Gastrocnemius medialis (tissue), 4 donors: Measurements from ENCODE around the gene PKMYT1. TPM values are rescaled to one million over a fixed set of nuclear protein-coding genes. Genes with fewer than 3 reads are reported as not detected.
A peak's percentile ranks its signal among the peaks of the same experiment; 100 is the strongest.

Experiments
- ATAC-seq, 2 donors: fragments of 150-250 bp; one replicate each; pipeline ENCODE4 v1.9.1; 2016
- DNase-seq, 2 donors: peaks; one replicate each; pipeline ENCODE4 v3.0.0-alpha.2; 2019
- H3K27ac ChIP-seq, 4 donors: fragments of 200-600 bp; sonication (generic); 1 replicate in 1 of 4; 2 replicates in 3 of 4; pipeline ENCODE4 v1.5.1; 2016 to 2018; ENCODE audit warnings: mild to moderate bottlenecking in 2 of 4, moderate library complexity in 1 of 4
- H3K27me3 ChIP-seq, 3 donors: fragments of 200-600 bp; sonication (generic) in 2 of 3; 1 replicate in 1 of 3; 2 replicates in 2 of 3; pipeline versions ENCODE4 v1.5.1 to v1.6.0; 2016 to 2019; ENCODE audit warnings: mild to moderate bottlenecking in 1 of 3, moderate library complexity in 1 of 3
- H3K36me3 ChIP-seq, 2 donors: fragments of 200-600 bp; sonication (generic) in 1 of 2; one replicate each; pipeline ENCODE4 v1.5.1; 2017 to 2018
- H3K4me1 ChIP-seq, 2 donors: fragments of 200-600 bp; sonication (generic) in 1 of 2; one replicate each; pipeline ENCODE4 v1.5.1; 2016 to 2017; ENCODE audit warnings: mild to moderate bottlenecking in 2 of 2
- H3K4me3 ChIP-seq, 4 donors: fragments of 200-600 bp; sonication (generic) in 3 of 4; 1 replicate in 1 of 4; 2 replicates in 3 of 4; pipeline ENCODE4 v1.5.1; 2016 to 2019; ENCODE audit warnings: mild to moderate bottlenecking in 2 of 4
- H3K9me3 ChIP-seq, 3 donors: fragments of 200-600 bp; sonication (generic) in 2 of 3; 1 replicate in 1 of 3; 2 replicates in 2 of 3; pipeline ENCODE4 v1.5.1; 2016 to 2019
- POLR2A ChIP-seq, 2 donors: fragments of 450-650 bp; IDR thresholded peaks; one replicate each; pipeline ENCODE4 v1.6.1; 2017; ENCODE audit warnings: antibody characterized with exemption in 2 of 2, mild to moderate bottlenecking in 2 of 2, moderate library complexity in 2 of 2
- in situ Hi-C, 4 donors: fragments of 200-750 bp; cut with MboI; loops; one replicate each; pipeline versions ENCODE4 v1.15.0 to v1.8.0; 2017; ENCODE audit warnings: low sequenced_read_pairs in 4 of 4
- intact Hi-C: fragments of 100-400 bp; cut with DNase I; formaldehyde crosslinking; loops from one replicate; pipeline ENCODE4 v1.15.1; 2023; ENCODE audit warnings: low total_unique reads
- total RNA-seq, 4 donors: library from RNA; depleted of rRNA; stranded (reverse); fragments of >200 nt; gene quantifications; one replicate each; pipeline versions ENCODE4 v1.1.0 to v1.2.3, GENCODE V29; 2016
- TF ChIP-seq, protein P1 (sequence below), 5 experiments: fragments of 450-650 bp in 3 of 5; fragments of 200-600 bp in 2 of 5; sonication (generic) in 2 of 5; IDR thresholded peaks in 4 of 5; conservative IDR thresholded peaks in 1 of 5; 1 replicate in 4 of 5; 2 replicates in 1 of 5; pipeline ENCODE4 v1.5.1; 2016 to 2019; ENCODE audit warnings: antibody characterized with exemption in 5 of 5, mild to moderate bottlenecking in 3 of 5, moderate library complexity in 3 of 5

PKMYT1 gene
- total RNA-seq = 1 to 10 TPM in 2 of 4 donors, not detected in 2; 1.4 to 2.4 TPM

DNA sequence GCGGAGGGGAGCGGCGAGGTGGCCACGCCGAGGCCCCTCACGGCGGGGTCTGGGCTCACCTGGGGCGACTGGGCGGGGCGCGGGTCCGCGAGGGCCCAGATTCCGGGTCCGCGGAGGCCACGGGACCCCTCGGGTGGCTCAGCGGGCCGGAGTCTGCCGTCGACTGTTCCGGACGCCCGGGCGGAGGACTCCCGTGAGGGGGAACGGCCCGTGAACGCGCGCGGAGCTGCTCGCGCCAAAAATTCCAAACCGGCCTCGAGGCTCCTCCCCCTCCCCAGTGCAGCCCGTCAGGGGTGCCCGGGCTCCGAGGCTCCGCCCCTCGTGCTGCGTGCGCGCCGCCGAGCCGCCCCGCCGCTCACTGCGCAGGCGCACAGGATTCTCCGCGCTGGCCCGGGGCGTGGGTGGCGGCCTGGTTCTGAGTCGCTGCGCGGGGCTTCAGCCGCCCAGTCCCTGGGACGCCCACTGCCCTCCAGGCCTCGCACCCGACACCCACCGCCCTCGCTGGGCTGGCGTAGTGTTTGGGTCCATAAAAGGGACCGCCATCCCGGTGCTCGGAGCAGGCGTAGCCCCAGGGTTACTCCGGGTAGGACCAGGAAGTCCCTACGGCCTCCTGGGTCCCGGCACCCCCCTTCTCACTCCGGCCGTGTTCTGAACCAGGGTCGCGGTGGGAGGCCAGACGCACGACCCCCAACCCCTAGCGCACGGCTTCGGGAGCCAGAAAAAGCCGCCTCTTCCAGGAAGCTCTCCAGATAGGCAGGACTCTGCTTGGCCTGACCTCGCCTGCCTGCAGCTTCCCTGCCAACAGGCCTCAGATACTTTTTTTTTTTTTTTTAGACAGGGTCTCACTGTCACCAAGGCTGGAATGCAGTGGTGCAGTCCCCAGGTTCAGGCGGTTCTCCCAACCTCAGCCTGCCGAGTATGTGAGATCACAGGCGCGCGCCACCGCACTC lies at the start of gene PKMYT1:
Gene PKMYT1 (minus strand): TSS at position 220 of the 950 bp plus-strand sequence. CDS start 789 bp downstream, outside the sequence.
- H3K27me3 ChIP-seq = peaks cover 0 to 6% (median 3%) of the 10 kb centered on the region in 3 donors
- in situ Hi-C loops = no loop called here
- ATAC-seq = peak; percentile 90 to 94
- H3K4me1 ChIP-seq = peaks cover 16 to 20% of the 10 kb centered on the region in 2 donors
- peak within 1 kb of the TSS; percentile 70 to 87 (median 82) for H3K4me3 ChIP-seq
- TF ChIP-seq, protein P1, sequence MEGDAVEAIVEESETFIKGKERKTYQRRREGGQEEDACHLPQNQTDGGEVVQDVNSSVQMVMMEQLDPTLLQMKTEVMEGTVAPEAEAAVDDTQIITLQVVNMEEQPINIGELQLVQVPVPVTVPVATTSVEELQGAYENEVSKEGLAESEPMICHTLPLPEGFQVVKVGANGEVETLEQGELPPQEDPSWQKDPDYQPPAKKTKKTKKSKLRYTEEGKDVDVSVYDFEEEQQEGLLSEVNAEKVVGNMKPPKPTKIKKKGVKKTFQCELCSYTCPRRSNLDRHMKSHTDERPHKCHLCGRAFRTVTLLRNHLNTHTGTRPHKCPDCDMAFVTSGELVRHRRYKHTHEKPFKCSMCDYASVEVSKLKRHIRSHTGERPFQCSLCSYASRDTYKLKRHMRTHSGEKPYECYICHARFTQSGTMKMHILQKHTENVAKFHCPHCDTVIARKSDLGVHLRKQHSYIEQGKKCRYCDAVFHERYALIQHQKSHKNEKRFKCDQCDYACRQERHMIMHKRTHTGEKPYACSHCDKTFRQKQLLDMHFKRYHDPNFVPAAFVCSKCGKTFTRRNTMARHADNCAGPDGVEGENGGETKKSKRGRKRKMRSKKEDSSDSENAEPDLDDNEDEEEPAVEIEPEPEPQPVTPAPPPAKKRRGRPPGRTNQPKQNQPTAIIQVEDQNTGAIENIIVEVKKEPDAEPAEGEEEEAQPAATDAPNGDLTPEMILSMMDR (IDR thresholded peaks at IDR 0.05 in 4 of 5, conservative IDR thresholded peaks at IDR 0.05 in 1 of 5) = no peak
- peak; percentile 73 to 88 for TF ChIP-seq POLR2A (IDR thresholded peaks at IDR 0.05)
- intact Hi-C loops = loop anchor here (1.0 kb wide), 2 partner anchors 11 to 228 kb away; partner anchors contain the start of genes PAQR4 and SRRM2
- H3K9me3 ChIP-seq = no peaks in the 10 kb centered on the region
- H3K27ac ChIP-seq = peak within 1 kb of the TSS; percentile 76 to 89 (median 84)
- no peaks in the 10 kb centered on the region for H3K36me3 ChIP-seq
- DNase-seq = peak; percentile 69 to 82

DNA sequence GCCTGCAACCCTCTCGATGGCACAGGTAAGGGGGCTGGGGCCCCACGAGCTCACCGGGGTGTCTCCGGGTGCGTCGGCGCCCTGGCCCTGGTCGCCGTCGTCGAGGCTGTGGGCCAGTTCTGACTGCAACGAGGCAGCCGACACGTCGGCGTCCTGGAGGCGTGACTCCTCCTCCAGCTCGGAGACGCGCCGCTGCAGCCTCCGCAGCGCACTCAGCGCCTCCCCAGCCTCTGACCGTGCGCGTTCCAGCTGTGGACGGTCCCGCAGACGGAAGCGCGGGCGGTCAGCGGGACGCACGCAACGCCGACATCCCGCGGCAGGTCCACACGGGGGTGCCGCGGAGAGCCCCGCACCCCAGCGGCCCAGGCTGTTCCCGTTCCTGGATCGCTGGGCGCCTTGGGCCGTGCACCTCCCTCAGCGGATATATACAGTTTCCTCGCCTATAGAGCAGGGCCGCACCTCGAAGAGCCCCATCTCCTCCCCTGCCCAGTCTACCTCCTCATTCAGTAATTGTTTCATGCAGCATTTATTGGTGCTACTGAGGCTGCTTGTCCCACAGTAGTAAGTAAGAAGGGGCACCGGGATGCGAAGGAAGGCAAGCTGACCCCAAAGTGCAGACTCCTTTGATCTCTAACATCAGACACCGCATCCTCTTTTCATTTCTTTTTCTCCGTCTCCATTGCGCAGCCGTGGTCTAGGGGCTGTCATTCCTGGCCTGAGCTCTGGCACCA lies 49.4 kb upstream of the PKMYT1 start:
- in situ Hi-C loops (no loop called here), intact Hi-C loops (no loop called here)
- peaks cover 0 to 19% of the 10 kb centered on the region in 2 donors for H3K36me3 ChIP-seq
- no peaks in the 10 kb centered on the region for H3K9me3 ChIP-seq
- ATAC-seq (no peak), DNase-seq (no peak)
- H3K4me3 ChIP-seq = no peak overlapping the region
- TF ChIP-seq, protein P1 (IDR thresholded peaks at IDR 0.05 in 4 of 5, conservative IDR thresholded peaks at IDR 0.05 in 1 of 5) = no peak
- TF ChIP-seq POLR2A (IDR thresholded peaks at IDR 0.05) = no peak
- H3K27ac ChIP-seq = no peak overlapping the region
- peaks cover 3 to 16% of the 10 kb centered on the region in 2 donors for H3K4me1 ChIP-seq
- H3K27me3 ChIP-seq = peaks cover 38 to 54% (median 43%) of the 10 kb centered on the region in 3 donors

DNA sequence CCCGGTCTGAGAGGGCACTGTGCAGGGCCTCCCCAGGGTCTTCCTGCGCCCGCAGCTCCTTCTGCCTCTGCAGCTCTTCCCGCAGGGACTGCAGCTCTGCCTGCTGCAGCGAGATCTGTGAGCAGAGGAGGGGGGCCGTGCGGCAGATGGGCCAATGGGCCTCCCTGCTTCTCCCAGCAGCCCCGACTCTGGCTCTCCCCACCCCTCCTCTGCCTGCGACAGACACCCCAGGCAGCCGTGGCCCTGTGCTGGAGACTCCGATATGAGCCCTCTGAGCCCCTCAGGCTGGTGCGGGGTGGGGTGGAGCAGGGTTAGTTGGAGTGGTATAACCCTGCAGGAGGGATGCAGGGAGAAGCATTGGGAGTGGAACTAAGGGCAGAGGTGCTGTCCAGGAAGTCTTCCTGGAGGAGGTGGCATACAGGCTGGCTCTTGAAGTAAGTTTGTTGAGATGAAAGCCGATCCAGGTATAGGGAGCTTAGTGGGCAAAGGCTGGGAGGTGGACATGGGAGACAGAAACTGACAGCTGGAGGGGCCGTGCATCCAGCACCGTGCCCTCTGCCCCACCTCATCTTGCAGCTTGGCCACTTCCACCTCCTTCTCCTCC lies 48.6 kb upstream of the PKMYT1 start:
- Histone ChIP-seq H3K4me1 (peaks cover 8 to 21% of the 10 kb centered on the region in 2 donors), H3K9me3 (no peaks in the 10 kb centered on the region), H3K27ac (no peak overlapping the region), H3K27me3 (peaks cover 37 to 47% (median 38%) of the 10 kb centered on the region in 3 donors), H3K36me3 (peaks cover 0 to 19% of the 10 kb centered on the region in 2 donors), H3K4me3 (no peak overlapping the region)
- intact Hi-C loops = loop anchor here (1.0 kb wide), 1 partner anchor 26 kb away; no protein-coding TSS in a partner anchor
- TF ChIP-seq POLR2A (IDR thresholded peaks at IDR 0.05) = no peak
- TF ChIP-seq, protein P1 (IDR thresholded peaks at IDR 0.05 in 4 of 5, conservative IDR thresholded peaks at IDR 0.05 in 1 of 5) = no peak
- in situ Hi-C loops = no loop called here
- DNase-seq (no peak), ATAC-seq (no peak)

DNA sequence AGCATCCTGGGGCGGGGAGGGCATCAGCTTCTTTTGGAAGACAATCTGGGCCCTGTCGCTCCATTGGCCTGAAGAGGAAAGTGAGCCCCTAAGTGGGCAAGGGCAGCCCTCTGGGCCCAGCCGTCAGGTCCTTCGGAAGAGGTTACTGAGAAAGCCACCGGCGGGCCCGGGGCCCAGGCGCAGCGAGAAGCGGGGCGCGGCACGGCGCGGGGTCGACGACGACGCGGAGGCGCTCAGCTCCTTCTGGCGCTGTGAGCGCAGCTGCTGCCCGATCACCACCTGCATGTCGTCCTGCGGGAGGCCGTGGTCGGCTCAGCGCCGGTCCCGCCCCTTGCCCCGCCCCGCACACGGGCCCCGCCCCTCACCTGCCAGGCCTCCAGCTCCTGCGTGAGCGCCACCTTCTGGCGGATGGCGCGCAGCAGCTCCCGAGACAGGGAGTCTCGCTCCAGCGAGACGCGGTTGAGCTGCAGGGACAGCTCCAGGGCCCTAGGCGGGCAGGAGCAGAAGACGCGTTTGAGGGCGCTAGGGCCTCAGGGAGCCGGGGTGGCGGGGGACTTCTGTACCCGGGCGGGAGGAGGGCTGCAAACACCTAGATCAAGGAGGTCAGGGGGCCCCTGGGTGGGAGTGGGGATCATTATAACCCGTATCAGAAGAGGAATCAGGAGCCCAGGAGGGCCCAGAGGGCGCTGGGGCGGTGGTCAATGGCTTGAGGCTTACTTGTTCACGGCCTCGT lies 47.9 kb upstream of the PKMYT1 start:
- intact Hi-C loops = loop anchor here (1.0 kb wide), 1 partner anchor 25 kb away; no protein-coding TSS in a partner anchor
- H3K9me3 ChIP-seq = no peaks in the 10 kb centered on the region
- peaks cover 0 to 19% of the 10 kb centered on the region in 2 donors for H3K36me3 ChIP-seq
- H3K27me3 ChIP-seq = peaks cover 31 to 41% (median 38%) of the 10 kb centered on the region in 3 donors
- DNase-seq (peak; percentile 50 to 74), ATAC-seq (peak; percentile 24 to 34)
- H3K4me3 ChIP-seq = no peak overlapping the region
- peak overlapping the region in 1 of 4 donors; percentile 25 for H3K27ac ChIP-seq
- peaks cover 14 to 28% of the 10 kb centered on the region in 2 donors for H3K4me1 ChIP-seq
- TF ChIP-seq, protein P1 (IDR thresholded peaks at IDR 0.05 in 4 of 5, conservative IDR thresholded peaks at IDR 0.05 in 1 of 5) = peak; percentile 23 to 84 (median 77)
- TF ChIP-seq POLR2A (IDR thresholded peaks at IDR 0.05) = no peak
- in situ Hi-C loops = no loop called here
